GM12872 (cell line): ENCODE data around the gene TMEM30B.

ENCODE experiments used
- TF ChIP-seq, protein P1 (sequence below): IDR thresholded peaks from 3 replicates; pipeline ENCODE4 v1.5.1; 2011; ENCODE audit warnings: low read depth, mild to moderate bottlenecking, low read length, moderate library complexity; ENCODE audit not compliant: insufficient read depth

The TMEM30B gene

DNA sequence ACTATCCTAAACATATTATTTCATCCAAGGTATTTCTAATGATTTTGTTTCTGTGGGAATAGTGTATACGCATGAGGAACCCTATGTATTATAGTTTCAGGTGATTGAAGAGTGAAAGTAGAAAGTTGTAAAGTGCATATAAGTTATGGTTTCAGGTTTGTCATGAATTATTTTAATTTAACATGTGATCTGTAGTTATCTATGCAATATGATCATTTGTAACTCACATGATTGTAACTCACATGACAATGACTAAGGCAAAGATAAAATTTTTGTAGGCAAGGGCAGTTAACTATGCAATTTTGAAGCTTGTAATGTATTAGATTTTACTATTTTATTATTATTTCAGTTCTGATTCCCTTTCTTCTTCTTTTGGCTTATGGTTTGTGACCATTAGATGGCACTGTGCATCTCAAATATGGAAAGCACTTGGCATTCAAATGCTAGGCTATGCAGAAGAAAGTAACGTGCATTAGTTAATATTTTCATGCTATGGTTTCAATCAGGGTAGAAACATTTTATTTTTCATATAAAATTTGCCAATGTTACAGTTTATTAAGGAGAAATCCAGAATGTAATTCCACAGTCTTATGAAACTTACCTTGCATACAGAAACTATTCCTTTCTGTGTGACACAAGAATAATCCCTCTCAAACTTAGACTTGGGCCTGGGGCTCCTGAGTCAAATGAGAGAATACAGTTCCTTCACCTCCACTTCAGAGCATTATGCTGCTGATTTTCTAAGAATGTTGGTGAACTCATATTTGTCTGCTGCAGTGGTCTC lies 15.8 kb upstream of the TMEM30B start:
- TF ChIP-seq, protein P1, sequence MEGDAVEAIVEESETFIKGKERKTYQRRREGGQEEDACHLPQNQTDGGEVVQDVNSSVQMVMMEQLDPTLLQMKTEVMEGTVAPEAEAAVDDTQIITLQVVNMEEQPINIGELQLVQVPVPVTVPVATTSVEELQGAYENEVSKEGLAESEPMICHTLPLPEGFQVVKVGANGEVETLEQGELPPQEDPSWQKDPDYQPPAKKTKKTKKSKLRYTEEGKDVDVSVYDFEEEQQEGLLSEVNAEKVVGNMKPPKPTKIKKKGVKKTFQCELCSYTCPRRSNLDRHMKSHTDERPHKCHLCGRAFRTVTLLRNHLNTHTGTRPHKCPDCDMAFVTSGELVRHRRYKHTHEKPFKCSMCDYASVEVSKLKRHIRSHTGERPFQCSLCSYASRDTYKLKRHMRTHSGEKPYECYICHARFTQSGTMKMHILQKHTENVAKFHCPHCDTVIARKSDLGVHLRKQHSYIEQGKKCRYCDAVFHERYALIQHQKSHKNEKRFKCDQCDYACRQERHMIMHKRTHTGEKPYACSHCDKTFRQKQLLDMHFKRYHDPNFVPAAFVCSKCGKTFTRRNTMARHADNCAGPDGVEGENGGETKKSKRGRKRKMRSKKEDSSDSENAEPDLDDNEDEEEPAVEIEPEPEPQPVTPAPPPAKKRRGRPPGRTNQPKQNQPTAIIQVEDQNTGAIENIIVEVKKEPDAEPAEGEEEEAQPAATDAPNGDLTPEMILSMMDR = peak; percentile 58

DNA sequence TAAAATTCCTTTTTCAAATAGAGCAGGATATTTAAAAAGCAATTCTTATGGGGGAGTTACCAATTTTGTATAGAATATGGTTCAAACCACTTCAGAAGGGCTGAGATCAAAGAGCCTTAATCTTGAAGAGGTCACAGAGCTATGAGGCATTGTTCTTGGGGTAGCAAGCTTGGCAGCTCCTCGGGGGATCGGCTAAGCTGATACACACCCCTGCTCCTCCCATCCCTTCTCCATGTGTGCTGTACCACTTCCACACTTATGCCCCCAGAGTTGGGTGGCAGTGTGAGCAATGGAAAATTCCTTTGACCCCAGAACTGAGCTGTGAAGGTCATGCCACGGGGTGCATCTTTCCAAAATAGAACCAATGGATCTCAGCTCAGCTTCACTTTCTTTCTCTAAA lies 15.0 kb upstream of the TMEM30B start:
- TF ChIP-seq, protein P1 = no peak

DNA sequence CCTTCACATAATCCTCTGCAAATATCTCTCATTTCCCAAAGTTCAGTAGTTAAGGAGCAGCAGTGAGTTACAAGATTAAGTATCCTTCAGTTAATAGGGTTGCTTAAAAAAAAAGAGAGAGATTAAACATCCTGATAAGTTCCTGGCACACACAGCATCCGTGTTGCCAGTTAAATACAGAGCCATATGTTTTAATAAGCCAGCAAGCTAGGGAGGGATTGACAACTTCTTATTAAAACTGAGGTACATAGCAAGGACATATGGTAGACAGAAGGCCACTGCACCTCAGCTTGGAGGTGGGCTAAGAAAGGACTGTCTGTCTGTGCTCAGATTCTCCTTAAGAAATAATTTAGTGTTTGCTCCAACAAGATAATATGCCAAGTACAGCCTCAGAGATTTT lies 9.6 kb upstream of the TMEM30B start:
- TF ChIP-seq, protein P1 = no peak

DNA sequence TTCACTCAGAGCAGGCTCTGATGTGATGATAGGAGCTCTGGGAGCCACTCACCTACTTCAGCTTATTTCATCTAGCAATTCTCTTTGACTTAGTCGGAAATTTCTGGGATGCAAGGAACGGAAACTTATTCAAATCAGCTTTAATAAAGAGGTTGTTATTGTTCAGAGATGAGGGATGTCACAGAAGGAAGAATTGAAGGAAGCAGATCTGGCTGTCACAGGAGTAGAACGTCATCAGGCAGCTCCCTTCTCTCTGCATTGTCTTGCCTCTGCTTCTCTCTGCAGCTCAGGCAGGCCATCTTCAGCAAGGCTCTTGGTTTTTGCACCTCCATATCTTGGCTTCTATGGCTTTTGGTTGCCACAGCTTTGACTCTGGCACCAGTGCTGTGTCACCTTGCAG lies 7.6 kb upstream of the TMEM30B start:
- TF ChIP-seq, protein P1 = no peak

DNA sequence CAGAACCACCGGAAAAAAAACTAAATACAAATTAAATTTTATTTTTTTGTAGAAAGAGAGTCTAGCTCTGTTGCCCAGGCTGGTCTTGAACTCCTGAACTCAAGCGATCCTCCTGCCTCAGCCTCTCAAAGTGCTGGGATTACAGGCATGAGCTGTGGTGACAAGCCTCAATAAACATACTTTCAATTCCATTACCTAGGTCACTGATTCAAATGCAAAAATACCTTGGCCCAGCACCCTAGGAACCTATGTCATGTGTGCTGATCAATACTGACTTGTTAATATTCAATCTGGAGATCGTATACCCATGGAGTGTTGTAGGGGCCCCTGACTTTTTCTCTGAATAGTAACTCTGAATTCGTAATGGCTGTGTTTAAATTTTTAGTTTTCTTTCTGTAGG lies 7.1 kb upstream of the TMEM30B start:
- TF ChIP-seq, protein P1 = no peak

DNA sequence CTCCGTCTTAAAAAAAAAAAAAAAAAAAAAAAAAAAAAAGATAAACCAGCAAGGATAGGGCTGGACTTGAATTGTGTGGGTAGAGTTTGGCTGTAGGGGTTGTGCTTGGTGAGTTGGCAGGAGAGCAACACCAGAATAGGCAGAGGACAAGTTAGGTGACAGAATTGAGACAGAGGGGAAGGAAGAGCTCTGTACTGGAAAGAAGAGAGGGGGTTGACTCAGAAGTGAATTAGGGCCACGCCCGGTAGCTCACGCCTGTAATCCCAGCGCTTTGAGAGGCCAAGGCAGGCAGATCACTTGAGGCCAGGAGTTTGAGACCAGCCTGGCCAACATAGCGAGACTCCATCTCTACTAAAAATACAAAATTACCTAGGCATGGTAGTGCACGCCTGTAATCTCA lies 6.1 kb upstream of the TMEM30B start:
- TF ChIP-seq, protein P1 = no peak

DNA sequence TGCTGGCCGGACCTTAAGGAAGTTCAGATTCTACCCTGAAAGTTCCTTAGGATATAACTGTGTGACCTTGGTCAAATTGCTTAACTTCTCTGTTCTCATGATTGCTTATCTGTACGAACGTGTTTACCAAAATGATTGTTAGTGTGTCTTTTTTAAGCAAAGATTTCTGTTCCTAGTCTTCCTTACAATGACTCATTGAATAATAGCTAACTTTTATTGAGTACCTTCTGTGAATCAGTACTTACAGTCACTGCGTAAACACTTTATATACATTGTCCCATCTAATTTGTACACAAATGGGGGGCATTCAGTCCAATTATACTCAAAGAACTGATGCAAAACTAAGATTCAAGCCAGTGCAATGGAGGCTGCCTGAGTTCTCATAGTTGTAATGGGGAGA lies 4.2 kb upstream of the TMEM30B start:
- TF ChIP-seq, protein P1 = no peak

DNA sequence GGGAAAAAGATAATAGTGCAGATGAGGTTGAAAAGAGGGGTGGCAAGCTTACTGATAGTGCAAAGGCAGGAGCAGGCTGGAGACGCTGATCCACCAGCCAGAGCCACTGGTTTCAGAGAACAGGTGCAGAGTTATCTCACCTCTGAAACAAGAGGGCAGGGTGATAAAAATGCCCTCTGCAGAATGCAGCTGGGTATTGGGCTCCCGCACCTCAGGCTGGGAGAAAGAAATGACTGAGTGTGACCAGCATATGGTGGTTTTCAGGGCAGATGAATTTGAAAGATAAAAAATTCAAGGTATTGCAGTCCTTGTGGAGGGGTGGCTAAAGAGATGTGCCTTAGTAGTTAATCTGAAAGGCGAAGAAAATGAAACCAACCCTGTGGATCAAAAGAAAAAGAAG lies 2.9 kb upstream of the TMEM30B start:
- TF ChIP-seq, protein P1 = no peak
